ENCODE data around the gene CRISPLD2.

Gene CRISPLD2

DNA sequence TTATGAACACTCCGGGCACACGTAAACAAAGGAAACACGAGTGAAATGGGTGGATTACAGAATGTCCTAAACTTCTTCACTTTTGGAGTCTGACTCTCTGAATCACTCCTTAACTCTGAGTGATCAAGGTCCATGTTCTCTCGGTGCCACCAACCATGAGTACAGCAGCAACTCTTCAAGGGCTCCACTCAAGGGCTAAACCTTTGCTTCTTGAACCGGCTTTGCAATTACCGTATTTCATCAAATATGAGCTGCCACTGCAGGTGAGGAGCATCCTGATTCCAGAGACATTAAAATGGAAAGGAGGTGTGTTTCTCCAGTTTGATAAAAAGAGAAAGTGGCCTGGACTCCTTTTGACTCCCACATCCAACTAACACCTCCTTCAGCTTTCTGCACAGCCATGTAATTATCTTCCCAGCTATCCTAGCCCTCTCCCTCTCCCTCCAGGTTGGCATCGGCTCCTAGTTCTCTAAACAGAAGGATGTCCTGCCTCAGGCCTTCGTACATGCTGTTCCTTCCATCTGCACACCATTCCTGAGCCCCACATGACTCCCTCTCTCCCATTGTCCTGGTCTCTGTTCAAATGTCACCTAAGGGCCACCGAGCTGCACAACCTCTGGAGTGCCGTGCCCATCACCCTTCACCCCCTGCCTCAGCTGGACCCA, 130.1 kb downstream of the CRISPLD2 start:
- H3K4me1 ChIP-seq (ENCODE audit: insufficient read depth, low read length) = no peaks in the 10 kb centered on the region; the same call in 1 of the 2 replicates

DNA sequence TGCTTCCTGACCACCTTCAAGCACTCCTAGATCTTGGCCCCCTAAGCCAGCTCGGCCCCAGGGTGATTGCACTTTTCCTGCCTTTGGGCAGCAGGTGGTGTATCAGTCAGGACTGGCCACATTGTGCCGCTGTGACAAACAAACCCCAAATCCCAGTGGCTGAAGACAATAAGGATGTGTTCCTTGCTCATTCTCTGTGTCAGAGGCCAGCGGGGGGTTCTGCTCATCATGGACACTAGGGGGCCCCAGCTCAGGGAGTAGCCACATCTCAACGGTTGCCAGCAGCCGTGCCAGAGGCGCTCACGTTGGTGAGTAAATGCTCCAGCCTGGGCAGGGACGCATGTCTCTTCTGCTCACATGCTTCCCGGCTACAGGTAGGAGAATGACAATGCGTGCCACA, 131.1 kb downstream of the CRISPLD2 start:
- Histone ChIP-seq H3K4me3 (ENCODE audit: low read length) (no peak overlapping the region), H3K4me1 (ENCODE audit: insufficient read depth, low read length) (no peaks in the 10 kb centered on the region; the same call in 1 of the 2 replicates), H3K36me3 (ENCODE audit: insufficient read depth, low read depth, low read length) (no peaks in the 10 kb centered on the region), H3K9ac (ENCODE audit: low read depth, low read length) (no peak overlapping the region), H3K27ac (ENCODE audit: low read length) (no peak overlapping the region), H3K9me3 (ENCODE audit: insufficient read depth, low read depth, low read length) (no peaks in the 10 kb centered on the region), H3K27me3 (ENCODE audit: insufficient read depth, low read length) (no peaks in the 10 kb centered on the region)

More for the DNA sequence above, 130.1 kb downstream of the CRISPLD2 start:
- Histone ChIP-seq H3K4me3 (ENCODE audit: low read length) (no peak overlapping the region), H3K27me3 (ENCODE audit: insufficient read depth, low read length) (no peaks in the 10 kb centered on the region), H3K36me3 (ENCODE audit: insufficient read depth, low read depth, low read length) (no peaks in the 10 kb centered on the region), H3K9me3 (ENCODE audit: insufficient read depth, low read depth, low read length) (no peaks in the 10 kb centered on the region), H3K9ac (ENCODE audit: low read depth, low read length) (no peak overlapping the region), H3K27ac (ENCODE audit: low read length) (no peak overlapping the region)

DNA sequence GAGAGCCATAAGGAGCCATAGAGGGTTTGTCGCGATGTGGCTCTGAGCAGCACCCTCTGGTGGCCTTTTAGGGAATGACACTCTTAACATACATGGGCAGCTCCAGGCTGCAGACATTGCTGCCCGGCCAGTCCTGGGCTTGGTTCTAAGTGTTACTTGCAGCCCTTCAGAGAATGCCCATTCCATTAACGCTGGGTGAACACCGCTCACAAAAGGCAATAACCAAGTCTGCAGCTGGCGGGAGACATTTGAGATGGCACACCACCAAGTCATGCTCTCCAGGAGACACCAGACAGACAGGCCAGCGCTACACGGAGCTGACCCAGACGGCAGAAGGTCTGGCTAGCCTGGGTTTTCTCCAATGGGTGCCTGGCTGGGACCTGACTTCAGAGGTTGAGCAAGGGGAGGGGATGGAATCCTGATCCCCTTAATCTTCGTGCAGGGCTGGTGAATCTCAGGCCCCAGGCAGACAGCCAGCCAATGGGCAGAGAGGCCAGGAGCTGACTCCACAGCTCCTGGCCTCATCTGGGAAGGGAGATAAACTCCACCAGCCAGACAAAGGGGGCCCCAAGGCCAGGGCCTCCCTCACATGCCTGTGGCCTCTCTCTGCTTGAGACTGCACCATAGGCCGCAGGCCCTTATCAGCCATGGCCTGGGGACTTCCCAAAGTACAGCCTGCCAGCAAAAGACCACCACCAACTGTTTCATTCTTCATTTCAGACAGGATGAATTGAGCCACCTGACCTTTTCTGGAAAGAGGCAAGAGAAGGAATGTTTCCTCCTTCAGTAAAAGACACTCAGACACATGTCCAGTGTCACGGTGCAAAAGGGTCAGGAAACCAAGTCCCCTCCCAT, 132.8 kb downstream of the CRISPLD2 start:
- Histone ChIP-seq H3K4me1 (ENCODE audit: insufficient read depth, low read length) (no peaks in the 10 kb centered on the region; the same call in 1 of the 2 replicates), H3K9ac (ENCODE audit: low read depth, low read length) (no peak overlapping the region), H3K27ac (ENCODE audit: low read length) (no peak overlapping the region)

DNA sequence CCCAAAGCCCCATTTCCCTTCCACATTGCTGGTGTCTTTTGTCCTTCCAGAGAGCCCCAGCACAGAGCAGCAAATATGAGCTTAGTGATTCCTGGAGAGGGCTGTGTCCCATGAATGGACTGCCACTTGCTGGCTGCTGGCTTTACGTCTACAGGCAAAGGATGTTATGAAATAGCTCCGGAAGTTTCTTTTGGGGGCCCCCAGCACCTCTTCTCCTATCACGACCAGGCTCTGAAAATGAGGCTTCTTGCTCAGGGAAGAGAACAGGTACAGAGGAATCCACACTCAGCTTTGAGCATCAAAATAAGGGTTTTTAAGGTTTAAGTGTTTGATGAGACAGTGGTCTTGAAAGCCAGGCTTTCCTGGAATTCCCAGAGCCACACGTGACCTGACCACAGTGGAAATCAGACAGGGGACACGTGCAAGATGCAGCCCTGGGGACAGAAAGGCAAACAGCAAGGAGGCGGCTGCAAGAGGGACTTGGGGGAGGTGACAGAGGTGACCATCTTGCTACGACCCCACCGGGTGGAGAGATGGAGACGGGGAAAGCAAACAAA, 133.5 kb downstream of the CRISPLD2 start:
- no peaks in the 10 kb centered on the region for H3K36me3 ChIP-seq (ENCODE audit: insufficient read depth, low read depth, low read length)

More for the DNA sequence above, 132.8 kb downstream of the CRISPLD2 start:
- H3K4me3 ChIP-seq (ENCODE audit: low read length) = no peak overlapping the region
- H3K9me3 ChIP-seq (ENCODE audit: insufficient read depth, low read depth, low read length) = no peaks in the 10 kb centered on the region
- H3K27me3 ChIP-seq (ENCODE audit: insufficient read depth, low read length) = no peaks in the 10 kb centered on the region
- no peaks in the 10 kb centered on the region for H3K36me3 ChIP-seq (ENCODE audit: insufficient read depth, low read depth, low read length)

DNA sequence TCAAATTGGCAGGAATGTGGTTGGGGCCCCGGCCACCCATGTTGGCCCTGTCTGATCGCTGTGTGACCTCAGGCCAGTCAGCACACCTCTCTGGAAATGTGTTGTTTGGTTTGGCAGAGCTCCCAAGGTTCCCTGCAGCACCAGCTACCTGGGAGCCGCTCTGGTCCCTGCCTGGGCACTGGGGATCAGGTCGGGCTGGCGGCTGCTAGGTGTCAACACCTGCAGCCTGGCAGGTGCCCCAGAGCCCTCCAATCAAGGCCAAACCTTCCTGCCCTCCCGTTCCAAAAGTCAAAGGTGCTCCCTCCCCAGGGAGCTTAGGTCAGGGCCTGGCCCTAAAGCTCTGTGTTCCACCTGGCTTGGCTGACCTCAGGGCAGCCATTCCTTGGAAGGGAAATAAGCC, 135.6 kb downstream of the CRISPLD2 start:
- no peak overlapping the region for H3K9ac ChIP-seq (ENCODE audit: low read depth, low read length)
- no peaks in the 10 kb centered on the region for H3K36me3 ChIP-seq (ENCODE audit: insufficient read depth, low read depth, low read length)
- no peaks in the 10 kb centered on the region for H3K27me3 ChIP-seq (ENCODE audit: insufficient read depth, low read length)
- no peaks in the 10 kb centered on the region for H3K9me3 ChIP-seq (ENCODE audit: insufficient read depth, low read depth, low read length)
- no peak overlapping the region for H3K27ac ChIP-seq (ENCODE audit: low read length)
- no peak overlapping the region for H3K4me3 ChIP-seq (ENCODE audit: low read length)
- no peaks in the 10 kb centered on the region; the same call in 1 of the 2 replicates for H3K4me1 ChIP-seq (ENCODE audit: insufficient read depth, low read length)

More for the DNA sequence above, 133.5 kb downstream of the CRISPLD2 start:
- Histone ChIP-seq H3K4me1 (ENCODE audit: insufficient read depth, low read length) (no peaks in the 10 kb centered on the region; the same call in 1 of the 2 replicates), H3K27ac (ENCODE audit: low read length) (no peak overlapping the region), H3K9me3 (ENCODE audit: insufficient read depth, low read depth, low read length) (no peaks in the 10 kb centered on the region), H3K4me3 (ENCODE audit: low read length) (no peak overlapping the region), H3K9ac (ENCODE audit: low read depth, low read length) (no peak overlapping the region), H3K27me3 (ENCODE audit: insufficient read depth, low read length) (no peaks in the 10 kb centered on the region)

DNA sequence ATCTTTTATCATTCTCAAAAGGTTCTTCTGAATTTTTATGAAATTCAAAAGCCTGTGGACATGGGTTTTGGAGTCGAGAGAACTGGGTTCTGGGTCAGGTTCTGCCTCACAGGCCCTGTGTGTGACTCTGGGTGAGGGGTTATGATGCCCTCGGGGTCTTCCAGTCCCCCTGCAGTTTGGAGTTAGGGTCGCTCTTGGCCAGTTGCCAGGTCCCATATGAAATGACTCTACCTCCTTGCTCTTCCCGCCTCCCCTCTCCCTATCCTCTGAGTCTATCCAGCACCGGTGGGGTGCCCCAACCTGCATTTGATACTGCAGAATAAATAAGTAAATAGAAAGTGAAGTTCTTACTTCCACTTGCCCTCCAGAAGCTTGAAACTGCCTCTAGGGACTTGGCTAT, 137.4 kb downstream of the CRISPLD2 start:
- no peak overlapping the region for H3K4me3 ChIP-seq (ENCODE audit: low read length)
- no peaks in the 10 kb centered on the region; the same call in 1 of the 2 replicates for H3K4me1 ChIP-seq (ENCODE audit: insufficient read depth, low read length)
- no peaks in the 10 kb centered on the region for H3K9me3 ChIP-seq (ENCODE audit: insufficient read depth, low read depth, low read length)
- no peak overlapping the region for H3K9ac ChIP-seq (ENCODE audit: low read depth, low read length)
- no peaks in the 10 kb centered on the region for H3K36me3 ChIP-seq (ENCODE audit: insufficient read depth, low read depth, low read length)
- no peaks in the 10 kb centered on the region for H3K27me3 ChIP-seq (ENCODE audit: insufficient read depth, low read length)
- H3K27ac ChIP-seq (ENCODE audit: low read length) = no peak overlapping the region

DNA sequence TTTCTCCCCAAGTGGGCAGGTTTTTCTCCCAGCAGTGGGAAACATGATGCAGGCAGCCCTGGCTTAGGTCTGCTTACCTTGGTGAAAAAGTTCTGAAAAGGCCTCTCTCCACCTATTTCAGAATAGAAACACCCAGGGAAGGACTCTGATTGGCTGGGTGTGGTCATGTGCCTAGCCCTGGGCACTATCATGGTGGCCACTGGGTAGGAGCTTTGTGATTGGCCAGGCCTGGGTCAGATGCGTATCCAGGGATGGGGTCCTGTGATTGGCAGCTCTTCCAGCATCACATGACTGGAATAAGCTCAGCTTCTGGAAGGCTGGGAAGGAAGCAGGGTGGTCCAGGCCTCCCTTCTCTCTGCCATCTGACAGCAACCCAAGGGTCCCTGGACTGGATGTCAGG, 138.0 kb downstream of the CRISPLD2 start:
- Histone ChIP-seq H3K27me3 (ENCODE audit: insufficient read depth, low read length) (no peaks in the 10 kb centered on the region), H3K9ac (ENCODE audit: low read depth, low read length) (no peak overlapping the region), H3K4me3 (ENCODE audit: low read length) (no peak overlapping the region), H3K4me1 (ENCODE audit: insufficient read depth, low read length) (no peaks in the 10 kb centered on the region; the same call in 1 of the 2 replicates), H3K27ac (ENCODE audit: low read length) (no peak overlapping the region), H3K36me3 (ENCODE audit: insufficient read depth, low read depth, low read length) (no peaks in the 10 kb centered on the region), H3K9me3 (ENCODE audit: insufficient read depth, low read depth, low read length) (no peaks in the 10 kb centered on the region)
